Left renal cortex interstitium (tissue), 4 donors: ENCODE results near the gene MED12L. TPM values are rescaled to one million over a fixed set of nuclear protein-coding genes. Genes with fewer than 3 reads are reported as not detected.
"Not testable (repeated sequence)": the region's sequence is repeated elsewhere in the genome, so short reads cannot be mapped to it uniquely, and the experiment has no call there.

Source experiments
- DNase-seq, 4 donors: peaks; one replicate each; pipeline ENCODE4 v3.0.0-alpha.2; 2013; ENCODE audit warnings: low read depth in 4 of 4, low spot score in 2 of 4, missing footprints in 1 of 4
- polyA plus RNA-seq, 4 donors: library from polyadenylated mRNA; unstranded; fragments of 120-200 nt; gene quantifications; one replicate each; pipeline ENCODE4 v1.2.1, GENCODE V29; 2013; ENCODE audit not compliant: insufficient read length in 4 of 4

MED12L gene, protein sequence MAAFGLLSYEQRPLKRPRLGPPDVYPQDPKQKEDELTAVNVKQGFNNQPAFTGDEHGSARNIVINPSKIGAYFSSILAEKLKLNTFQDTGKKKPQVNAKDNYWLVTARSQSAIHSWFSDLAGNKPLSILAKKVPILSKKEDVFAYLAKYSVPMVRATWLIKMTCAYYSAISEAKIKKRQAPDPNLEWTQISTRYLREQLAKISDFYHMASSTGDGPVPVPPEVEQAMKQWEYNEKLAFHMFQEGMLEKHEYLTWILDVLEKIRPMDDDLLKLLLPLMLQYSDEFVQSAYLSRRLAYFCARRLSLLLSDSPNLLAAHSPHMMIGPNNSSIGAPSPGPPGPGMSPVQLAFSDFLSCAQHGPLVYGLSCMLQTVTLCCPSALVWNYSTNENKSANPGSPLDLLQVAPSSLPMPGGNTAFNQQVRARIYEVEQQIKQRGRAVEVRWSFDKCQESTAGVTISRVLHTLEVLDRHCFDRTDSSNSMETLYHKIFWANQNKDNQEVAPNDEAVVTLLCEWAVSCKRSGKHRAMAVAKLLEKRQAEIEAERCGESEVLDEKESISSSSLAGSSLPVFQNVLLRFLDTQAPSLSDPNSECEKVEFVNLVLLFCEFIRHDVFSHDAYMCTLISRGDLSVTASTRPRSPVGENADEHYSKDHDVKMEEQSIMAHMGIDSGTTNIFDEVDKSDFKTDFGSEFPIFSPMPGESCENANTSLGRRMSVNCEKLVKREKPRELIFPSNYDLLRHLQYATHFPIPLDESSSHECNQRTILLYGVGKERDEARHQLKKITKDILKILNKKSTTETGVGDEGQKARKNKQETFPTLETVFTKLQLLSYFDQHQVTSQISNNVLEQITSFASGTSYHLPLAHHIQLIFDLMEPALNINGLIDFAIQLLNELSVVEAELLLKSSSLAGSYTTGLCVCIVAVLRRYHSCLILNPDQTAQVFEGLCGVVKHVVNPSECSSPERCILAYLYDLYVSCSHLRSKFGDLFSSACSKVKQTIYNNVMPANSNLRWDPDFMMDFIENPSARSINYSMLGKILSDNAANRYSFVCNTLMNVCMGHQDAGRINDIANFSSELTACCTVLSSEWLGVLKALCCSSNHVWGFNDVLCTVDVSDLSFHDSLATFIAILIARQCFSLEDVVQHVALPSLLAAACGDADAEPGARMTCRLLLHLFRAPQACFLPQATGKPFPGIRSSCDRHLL (N-terminal part only)
- 1 to 10 TPM; 1.6 to 3.0 (median 2.2) TPM for polyA plus RNA-seq

DNA sequence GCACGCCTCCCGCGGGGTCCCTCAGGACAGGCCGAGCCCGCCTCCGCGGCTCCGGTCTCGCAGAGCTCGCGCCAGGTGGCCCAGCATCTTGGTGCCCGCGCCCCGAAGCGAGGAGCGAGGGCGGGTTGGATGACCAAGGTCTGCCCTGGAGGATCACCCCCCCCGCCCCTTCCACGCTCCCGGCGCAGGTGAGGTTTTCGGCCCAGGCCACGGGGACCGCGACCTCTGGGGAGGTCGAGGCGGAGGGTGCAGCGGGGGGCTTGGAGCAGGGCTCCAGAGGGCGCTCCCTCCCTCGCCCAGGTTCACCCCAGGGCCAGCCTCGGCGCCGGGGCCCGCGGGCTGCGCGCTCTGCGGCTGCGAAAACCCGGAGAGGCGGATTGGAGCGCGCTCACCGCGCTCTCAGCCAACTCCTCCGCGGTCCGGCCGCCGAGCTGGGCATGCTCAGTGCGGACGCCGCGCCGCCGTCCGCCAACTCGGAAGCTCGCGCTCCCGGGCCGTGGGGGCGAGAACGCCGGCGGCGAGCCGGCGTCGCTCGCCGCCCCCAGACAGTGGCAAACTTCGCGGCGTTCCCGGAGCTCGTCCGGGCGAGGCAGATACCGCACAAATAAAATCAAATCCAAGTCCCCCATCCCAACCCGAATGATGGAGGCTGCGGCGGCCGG is at the start of gene MED12L:
MED12L (plus strand) TSS at position 438 of the 662 bp plus-strand sequence. CDS start 1,263 bp downstream, outside the sequence.
- peak in 2 of 4 donors; percentile 44 to 69 for DNase-seq

DNA sequence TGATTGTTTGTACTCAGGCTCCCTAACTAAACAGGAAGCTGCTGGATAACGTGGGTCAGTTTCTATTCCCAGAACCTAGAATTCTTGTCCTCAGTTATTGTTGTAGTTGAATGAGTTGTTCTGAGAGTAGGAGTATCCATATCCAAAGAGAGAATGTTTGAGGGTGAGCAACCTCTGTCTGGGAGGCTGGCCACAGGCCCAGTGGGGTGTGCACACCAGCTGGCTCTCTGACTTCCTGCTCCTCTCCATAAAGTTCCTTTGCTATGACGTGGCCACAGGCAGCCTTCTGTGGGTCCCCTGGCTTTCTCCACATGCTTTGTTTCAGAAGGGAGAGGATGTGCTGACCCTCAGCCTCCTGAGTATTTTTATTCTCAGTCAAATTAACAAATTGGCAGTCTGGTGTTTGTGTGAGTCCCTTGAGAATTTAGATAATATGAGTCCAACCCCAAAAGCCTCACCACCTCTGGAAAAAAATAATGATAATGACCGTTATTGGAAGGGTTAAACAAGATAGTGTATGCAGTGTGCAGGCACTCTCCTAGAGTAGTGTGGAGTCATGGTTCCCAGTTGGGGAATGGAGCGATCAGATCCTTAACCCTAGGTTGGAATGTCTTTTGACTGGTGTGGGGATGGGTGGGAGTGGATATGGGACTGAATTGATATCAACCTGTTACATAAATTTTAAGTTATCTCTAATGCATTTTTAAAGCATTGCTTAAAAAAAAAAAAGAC is 47.6 kb upstream of the MED12L start:
- DNase-seq: peak in 2 of 4 donors; percentile 8 to 19

DNA sequence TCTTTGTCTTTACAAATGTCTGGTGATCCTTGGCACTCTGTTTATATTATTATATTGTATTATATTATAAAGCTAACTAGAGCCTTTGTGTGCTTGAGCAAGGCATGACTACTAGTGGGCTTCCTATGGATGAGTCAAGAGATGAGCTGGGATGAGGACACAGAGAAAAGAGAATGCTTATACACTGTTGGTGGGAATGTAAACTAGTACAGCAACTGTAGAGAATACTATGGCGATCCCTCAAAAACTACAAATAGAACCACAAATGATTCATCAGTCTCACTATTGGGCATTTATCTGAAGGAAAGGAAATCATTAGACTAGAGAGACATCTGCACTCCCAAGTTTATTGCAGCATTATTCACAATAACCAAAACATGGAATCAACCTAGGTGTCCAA is 40.8 kb upstream of the MED12L start:
- no peak for DNase-seq

DNA sequence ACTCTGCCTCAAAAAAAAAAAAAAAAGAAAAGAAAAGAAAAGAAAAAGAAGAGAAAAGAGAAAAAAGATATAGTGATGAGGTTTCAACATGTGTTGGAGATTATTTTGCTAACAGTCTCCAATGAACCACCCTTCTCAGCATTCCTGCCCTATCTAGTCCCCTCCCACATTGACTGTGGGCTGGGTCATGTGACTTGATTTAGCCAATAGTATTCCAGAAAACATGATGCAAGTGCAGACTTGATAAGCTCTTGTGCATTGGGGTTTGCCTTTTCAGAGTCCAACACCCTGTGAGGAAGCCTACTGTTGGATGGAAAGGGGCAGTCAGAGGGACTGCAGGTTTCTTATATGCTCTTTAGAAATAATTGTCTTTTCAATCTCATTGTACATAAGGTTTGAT is 37.8 kb upstream of the MED12L start:
- DNase-seq: no peak

DNA sequence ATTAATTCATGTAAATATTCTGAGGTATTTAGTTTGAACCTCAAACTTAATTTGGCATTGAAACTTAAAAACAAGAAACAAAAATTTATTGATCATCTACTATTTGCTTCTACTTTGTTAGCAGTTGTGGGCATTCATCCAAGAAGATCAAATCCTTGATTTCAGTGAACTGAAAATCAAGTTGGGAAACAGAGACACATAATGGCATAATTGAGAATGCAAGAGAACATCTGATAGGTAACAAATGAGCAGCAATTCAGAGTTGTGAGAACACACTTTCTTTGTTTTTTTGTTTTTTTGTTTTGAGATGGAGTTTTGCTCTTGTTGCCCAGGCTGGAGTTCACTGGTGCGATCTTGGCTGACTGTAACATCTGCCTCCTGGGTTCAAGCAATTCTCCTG is 33.9 kb upstream of the MED12L start:
- no peak for DNase-seq

DNA sequence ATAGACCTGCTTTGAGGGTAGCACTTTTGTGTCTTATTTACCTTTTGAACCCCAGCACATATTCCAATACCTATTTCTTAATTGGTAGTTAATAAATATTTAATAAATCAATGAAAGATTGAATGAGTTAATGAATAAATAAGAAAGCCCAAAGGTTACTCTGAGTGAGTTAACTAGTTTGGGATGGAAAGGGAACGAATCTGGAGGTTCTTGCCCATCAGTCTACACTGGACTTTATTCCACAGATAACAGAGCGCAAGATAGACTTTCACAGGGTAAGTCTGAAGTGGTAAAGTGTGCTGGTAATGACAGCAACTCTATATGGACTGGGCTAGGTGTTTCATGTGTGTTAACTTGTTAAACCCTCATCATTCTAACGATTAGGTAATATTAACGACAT is 33.1 kb upstream of the MED12L start:
- no peak for DNase-seq

DNA sequence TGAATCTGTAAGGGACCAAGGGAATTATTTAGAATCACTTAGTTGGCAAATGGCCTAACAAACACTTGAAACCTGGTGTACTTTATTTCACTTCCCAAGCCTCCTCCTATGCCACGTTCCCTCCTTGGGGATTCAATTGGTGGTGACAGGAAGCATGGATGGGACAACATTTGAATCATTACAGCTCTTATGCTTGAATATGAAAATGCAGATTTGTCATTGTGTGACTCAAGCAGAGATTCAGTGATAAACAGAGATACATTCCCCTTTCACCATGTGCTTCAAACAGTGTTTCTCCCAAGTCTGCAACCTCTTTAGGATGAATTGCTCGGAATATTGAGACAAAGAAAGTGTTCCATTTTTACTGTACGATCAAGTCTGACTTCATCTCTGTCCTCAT is 32.7 kb upstream of the MED12L start:
- no peak for DNase-seq

DNA sequence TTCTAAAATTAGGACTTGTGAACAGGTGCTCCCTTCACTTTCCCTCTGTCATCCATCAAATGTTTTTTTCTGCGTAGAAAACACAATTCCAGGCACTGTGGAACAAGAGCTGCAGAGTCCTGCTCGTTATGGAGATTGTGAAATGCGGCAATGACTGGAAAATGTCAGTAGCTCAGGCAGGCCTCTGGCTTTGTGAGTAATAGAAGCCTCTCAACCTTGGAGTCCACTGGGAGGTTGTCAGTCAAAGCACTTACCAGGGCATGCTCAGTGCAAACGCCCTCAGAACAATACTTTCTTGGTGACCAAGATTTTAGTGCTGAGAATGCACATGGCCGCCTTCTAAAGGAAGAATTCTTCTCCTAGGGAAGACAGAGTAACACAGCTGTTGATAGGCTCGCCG is 26.7 kb upstream of the MED12L start:
- DNase-seq: no peak

DNA sequence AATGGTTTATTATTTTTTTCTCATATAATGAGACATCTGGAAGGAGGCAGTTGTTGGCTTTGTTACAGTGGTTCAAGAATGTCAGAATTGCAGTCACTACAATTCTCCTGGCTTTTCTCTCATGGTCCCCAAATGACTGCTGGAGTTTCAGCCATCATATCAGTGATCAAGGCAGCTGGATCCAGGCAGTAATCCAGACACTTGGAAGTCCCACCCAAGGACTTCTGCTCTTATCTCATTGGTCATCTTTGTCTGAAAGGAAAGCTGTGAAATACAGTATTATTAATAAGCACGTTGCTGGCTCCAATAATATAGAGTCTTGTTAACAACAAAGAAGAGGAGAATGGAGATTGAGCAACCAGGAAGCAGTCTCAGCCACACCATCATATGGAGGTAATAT is 22.9 kb upstream of the MED12L start:
- DNase-seq: no peak

DNA sequence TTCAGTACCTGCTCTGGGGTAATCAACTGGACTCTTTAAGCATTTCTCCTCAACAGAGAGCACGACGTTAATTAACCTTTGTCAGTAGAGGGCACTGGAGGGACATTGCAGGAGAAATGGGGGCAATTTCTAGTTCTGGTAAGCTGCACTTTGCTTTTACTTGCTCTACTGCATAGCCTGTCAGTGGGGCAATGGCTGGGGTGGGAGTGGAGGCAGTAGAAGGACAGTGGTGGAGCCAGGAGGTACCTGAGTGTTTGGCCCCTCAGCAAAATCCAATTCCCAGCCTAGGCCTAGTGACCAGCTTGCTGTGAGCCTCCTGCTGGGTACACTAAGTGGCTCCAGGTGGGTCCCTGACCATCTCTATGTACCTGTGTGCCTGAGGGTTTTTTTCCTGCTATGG is 18.3 kb upstream of the MED12L start:
- no peak for DNase-seq

DNA sequence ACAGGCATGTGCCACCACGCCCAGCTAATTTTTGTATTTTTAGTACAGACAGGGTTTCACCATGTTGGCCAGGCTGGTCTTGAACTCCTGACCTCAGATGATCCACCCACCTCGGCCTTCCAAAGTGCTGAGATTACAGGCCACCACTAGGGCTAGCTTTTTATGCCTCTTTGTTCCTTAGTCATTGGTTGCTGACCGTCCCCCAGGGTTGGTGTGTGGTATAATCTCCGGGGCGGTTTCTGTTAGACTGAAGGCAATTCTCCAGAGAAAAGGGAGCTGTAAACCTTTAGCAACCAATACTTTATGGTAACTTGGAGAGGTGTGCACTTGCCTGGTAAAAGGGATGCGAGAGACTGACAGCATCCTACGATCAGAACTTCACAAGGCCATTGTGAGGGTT is 12.6 kb upstream of the MED12L start:
- not testable (repeated sequence) for DNase-seq

DNA sequence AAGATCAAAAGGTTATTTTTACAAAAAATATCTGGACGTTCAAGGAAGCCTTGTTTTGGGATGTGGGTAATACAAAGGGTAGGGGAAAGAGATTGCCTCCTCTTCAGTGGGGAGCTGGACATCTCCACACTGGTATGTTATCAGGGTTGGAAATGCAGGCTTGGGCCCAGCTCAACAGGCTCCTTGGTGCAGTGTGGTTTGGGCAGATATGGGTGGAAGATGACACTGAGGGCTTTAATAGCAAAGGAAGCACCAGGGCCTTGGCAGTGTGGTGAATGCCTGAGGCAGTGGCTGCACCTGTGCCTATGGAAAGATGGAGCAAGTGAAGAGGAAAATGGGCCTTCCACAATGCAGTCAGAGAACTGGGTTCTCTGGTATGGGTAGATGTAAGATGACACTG is 11.2 kb upstream of the MED12L start:
- no peak for DNase-seq

DNA sequence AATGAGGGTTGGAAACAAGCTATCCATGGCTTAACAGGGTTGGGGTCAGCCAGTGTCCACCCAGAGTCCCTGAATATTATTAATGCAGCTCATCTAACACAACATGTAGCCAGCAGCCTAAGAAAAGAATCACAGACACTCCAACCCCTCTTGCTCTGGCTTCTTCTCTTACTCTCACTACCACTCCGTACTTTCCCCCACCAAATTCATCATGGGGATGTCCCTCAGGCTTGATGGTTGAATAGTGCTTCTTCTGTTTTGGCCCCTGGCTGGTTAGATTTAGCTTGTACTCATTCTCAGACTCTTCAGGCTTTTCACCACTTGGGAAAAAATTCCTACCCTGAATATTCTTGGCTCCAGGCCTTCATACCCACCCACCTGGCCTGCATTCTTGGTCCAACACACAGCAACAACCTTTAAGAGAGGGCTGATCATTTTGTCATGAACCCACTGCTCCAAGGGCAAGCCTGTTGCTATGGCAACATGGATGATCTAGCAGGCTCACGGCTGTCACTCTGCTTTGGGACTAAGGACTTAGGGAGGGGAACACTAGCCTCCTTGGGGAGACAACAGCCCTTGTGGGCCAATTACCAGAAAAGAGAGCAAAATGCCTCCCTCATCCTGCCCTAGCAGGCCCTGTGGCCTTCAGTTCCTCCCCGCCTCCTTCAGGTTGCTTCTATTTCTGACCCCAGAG is 9.4 kb upstream of the MED12L start:
- no peak for DNase-seq

DNA sequence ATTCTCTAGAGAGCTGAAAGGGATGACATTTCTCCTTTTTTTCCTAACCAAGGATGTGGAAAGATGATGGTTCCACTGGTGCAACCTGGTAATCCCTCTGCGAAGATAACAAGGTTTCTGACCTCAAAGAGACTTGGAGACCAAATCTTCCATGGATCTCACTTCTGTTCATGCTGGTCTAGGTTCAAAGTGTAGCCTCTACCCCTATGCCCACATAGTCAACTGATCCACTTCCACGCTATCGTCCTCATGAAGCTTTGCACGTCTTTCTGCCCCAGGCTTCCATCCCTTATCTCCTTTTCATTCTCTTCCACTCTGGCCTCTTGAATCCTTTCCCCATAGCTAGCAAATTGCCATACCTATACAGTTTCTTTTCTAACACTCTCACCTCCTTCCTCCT is 8.8 kb upstream of the MED12L start:
- no peak for DNase-seq

DNA sequence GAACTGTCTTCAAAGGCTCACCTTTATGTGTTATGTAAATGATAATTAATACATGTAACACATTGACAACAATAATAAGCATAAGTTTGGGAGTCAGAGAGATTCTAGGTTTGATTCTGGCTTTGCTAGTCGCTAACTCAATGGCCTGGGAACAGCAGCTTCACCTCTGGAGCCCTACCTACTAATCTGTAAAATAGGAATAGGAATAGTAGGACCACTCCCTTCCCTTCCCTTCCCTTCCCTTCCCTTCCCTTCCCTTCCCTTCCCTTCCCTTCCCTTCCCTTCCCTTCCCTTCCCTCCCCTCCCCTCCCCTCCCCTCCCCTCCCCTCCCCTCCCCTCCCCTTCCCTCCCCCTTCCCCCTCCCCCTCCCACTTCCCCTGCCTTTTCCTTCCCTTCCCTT is 4.4 kb upstream of the MED12L start:
- not testable (repeated sequence) for DNase-seq

DNA sequence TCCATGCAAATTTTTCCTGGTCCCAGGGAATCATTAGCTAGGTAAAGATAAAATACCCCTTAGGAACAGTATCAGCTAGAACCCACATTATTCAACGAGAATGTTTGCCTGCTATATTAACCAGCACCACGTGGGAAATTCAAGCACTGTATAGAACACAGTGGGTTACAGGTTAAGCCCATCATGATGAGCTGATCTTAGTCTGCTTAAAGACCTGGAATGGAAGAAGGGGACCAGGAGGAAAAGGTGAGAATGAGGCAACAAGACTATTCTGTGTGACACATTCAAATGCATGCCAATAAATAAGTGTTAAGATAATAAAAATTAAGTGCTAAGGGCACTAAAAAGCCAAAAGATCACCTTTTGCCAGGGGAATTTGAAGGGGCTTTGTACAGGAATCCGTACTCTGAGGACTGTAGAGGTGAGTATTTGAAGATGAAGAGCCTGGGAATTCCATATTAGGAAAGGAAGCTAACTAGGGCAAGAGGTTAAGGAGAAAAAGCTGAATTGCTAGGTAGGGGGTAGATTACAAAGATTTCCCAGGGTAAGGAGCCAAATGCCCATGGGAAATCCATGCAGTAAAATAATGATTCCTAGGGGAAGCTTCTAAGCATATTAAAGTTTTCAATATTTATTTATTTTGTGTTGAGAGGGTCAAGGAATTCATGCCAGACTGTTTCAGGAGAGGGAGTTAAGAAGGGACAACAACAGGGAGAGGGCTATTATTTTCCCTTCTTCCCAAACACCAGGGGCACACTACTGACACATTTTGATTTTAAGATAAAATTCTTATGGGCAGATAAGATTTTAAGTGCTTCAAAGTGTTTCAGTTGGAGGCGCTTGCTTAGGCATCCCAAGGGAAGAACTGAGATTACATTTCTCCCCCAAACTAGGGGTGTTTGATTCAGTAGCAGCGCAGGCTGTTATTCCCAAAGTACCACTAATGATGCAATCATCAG is 2.3 kb upstream of the MED12L start:
- no peak for DNase-seq

DNA sequence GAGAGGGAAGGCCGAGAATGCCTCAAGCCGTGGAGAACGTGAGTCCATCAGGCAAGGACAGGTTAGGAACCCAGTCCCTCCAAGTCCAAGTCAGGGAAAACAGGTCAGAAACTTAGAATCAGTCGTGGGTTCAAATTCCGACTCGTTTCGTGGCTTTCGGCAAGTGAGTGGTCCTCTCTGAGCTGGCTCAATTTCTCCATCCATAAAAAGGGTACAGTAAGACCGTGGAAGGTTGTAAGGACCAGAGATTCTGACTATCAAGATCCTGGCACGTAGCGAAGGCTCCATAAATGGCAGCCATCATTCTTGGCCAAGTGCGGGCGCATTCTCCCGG is 604 bp upstream of the MED12L start:
- DNase-seq: no peak

DNA sequence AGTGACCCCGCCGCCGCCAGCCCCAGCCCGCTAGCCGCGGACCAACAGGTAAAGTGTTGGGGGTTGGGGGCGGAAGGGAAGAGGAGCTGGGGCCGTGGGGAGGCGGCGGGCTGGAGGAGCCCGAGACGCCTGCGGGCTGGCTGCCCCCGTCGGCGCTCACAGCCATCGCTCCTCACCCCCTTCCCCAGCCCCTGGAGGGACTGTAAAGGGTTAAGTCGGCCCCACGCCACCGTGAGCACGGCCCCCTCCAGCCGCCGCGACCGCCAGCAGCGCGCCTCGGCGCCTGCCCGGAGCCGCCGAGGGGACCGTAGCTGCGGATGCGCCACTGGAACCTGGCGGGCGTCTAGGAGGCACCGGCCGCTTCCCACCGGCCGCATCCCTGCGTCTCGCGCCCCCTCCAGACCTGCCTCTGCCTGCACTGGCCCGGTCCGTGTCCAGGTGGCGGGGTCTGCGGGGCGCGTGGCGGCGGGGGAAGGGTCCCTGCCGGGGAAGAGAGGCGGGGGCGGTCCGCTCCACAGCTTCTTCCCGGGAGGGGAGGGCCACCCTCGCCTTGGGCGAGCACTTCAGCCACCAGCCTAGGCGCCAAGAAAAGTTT is 522 bp downstream of the MED12L start:
- no peak for DNase-seq
